H1 (cell line): ENCODE results near the gene STEAP1B. TPM values are rescaled to one million over a fixed set of nuclear protein-coding genes. Genes with fewer than 3 reads are reported as not detected.

ENCODE experiments used
- CBX8 ChIP-seq: fragments of 300-800, 300-1000 bp; sonication (generic); IDR thresholded peaks from 2 replicates; pipeline ENCODE4 v1.7.1; 2016; ENCODE audit warnings: low read depth, low read length, borderline replicate concordance
- CTBP2 ChIP-seq: IDR thresholded peaks from 2 replicates; pipeline ENCODE4 v1.7.0; 2011; ENCODE audit warnings: borderline replicate concordance, mild to moderate bottlenecking, moderate library complexity, mixed read lengths, low read length; ENCODE audit not compliant: insufficient read depth, insufficient read length
- TCF12 ChIP-seq: IDR thresholded peaks from 2 replicates; pipeline ENCODE4 v1.6.1; 2011; ENCODE audit warnings: low read depth, mild to moderate bottlenecking, low read length
- polyA plus RNA-seq, 7 experiments: library from polyadenylated mRNA; depleted of rRNA in 3 of 7; stranded (reverse) in 5 of 7; unstranded in 2 of 7; fragments of >200 nt in 5 of 7; fragments of 200-250 nt in 2 of 7; gene quantifications; 1 replicate in 5 of 7; 2 replicates in 1 of 7; 4 replicates in 1 of 7; pipeline versions ENCODE4 v1.2.1 to v1.2.3, GENCODE V29; 2011 to 2013; ENCODE audit warnings: missing spikeins in 2 of 7, mixed read lengths in 2 of 7
- total RNA-seq: library from RNA; stranded (reverse); fragmentation: NEBNext Ultra II Directional; extraction: Animal tissue kit (Norgen Biotek cat#: 25700); gene quantifications from 2 replicates; pipeline ENCODE4 v1.2.1, GENCODE V29; 2021
- TF ChIP-seq, protein P1 (sequence below): IDR thresholded peaks from 2 replicates; pipeline ENCODE4 v1.6.1; 2011; ENCODE audit warnings: low read length, improper control_type of control experiment
- TF ChIP-seq, protein P2 (sequence below): IDR thresholded peaks from 2 replicates; pipeline ENCODE4 v1.6.1; 2012; ENCODE audit warnings: inconsistent platforms
- TF ChIP-seq, protein P3 (sequence below): fragments of 300-600 bp; sonication (generic); IDR thresholded peaks from 2 replicates; pipeline ENCODE4 v1.7.1; 2012; ENCODE audit warnings: low read length, moderate library complexity, mild to moderate bottlenecking, inconsistent platforms; ENCODE audit not compliant: insufficient replicate concordance

Gene STEAP1B
- total and polyA plus RNA-seq, 2 of the 8 experiments (the other 6 are each of a cell fraction or from before 2014, with no cell fraction given): 5.4 to 8.7 TPM

DNA sequence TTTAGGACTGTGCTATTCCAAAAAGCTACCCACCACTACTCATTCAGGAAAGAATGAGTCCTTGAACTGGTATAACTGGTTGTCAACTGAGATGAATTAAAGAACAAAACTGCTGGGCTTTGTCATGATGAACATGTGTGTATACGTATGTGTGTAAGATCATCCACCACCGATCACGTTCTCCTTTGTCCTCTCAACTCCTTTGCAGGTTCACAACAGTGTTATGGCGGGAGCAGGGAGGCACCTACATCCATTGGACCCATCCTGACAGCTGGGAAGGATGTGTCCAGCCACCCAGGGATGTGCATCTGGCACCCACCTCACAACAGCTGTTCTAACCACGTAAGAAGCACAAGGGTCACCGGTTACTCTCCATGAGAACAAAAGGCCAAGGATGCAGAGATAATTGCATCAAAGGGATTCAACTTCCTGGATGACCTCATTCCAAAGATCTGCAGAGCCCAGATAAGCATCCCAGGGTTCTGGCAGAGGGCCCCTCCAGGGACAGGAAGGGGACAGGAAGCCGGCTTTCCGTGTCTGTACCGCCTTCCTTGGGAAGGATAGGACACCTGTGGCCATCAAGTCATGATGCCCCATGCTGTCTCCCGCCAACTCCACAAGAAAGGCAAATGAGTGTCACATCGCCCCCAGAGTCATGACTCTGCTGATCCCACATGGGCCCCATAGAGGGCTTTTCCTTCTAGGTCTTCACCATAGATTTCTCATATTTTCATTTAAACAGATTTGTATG lies 66.1 kb downstream of the STEAP1B start (continued):
- TF ChIP-seq, protein P1, sequence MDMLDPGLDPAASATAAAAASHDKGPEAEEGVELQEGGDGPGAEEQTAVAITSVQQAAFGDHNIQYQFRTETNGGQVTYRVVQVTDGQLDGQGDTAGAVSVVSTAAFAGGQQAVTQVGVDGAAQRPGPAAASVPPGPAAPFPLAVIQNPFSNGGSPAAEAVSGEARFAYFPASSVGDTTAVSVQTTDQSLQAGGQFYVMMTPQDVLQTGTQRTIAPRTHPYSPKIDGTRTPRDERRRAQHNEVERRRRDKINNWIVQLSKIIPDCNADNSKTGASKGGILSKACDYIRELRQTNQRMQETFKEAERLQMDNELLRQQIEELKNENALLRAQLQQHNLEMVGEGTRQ: no peak
- TF ChIP-seq, protein P2, sequence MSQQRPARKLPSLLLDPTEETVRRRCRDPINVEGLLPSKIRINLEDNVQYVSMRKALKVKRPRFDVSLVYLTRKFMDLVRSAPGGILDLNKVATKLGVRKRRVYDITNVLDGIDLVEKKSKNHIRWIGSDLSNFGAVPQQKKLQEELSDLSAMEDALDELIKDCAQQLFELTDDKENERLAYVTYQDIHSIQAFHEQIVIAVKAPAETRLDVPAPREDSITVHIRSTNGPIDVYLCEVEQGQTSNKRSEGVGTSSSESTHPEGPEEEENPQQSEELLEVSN: peak; percentile 50
- TF ChIP-seq CBX8 (no peak), CTBP2 (no peak), TCF12 (0 out of 2 replicates have a peak, but pooled peaks have one; percentile 64)
- TF ChIP-seq, protein P3, sequence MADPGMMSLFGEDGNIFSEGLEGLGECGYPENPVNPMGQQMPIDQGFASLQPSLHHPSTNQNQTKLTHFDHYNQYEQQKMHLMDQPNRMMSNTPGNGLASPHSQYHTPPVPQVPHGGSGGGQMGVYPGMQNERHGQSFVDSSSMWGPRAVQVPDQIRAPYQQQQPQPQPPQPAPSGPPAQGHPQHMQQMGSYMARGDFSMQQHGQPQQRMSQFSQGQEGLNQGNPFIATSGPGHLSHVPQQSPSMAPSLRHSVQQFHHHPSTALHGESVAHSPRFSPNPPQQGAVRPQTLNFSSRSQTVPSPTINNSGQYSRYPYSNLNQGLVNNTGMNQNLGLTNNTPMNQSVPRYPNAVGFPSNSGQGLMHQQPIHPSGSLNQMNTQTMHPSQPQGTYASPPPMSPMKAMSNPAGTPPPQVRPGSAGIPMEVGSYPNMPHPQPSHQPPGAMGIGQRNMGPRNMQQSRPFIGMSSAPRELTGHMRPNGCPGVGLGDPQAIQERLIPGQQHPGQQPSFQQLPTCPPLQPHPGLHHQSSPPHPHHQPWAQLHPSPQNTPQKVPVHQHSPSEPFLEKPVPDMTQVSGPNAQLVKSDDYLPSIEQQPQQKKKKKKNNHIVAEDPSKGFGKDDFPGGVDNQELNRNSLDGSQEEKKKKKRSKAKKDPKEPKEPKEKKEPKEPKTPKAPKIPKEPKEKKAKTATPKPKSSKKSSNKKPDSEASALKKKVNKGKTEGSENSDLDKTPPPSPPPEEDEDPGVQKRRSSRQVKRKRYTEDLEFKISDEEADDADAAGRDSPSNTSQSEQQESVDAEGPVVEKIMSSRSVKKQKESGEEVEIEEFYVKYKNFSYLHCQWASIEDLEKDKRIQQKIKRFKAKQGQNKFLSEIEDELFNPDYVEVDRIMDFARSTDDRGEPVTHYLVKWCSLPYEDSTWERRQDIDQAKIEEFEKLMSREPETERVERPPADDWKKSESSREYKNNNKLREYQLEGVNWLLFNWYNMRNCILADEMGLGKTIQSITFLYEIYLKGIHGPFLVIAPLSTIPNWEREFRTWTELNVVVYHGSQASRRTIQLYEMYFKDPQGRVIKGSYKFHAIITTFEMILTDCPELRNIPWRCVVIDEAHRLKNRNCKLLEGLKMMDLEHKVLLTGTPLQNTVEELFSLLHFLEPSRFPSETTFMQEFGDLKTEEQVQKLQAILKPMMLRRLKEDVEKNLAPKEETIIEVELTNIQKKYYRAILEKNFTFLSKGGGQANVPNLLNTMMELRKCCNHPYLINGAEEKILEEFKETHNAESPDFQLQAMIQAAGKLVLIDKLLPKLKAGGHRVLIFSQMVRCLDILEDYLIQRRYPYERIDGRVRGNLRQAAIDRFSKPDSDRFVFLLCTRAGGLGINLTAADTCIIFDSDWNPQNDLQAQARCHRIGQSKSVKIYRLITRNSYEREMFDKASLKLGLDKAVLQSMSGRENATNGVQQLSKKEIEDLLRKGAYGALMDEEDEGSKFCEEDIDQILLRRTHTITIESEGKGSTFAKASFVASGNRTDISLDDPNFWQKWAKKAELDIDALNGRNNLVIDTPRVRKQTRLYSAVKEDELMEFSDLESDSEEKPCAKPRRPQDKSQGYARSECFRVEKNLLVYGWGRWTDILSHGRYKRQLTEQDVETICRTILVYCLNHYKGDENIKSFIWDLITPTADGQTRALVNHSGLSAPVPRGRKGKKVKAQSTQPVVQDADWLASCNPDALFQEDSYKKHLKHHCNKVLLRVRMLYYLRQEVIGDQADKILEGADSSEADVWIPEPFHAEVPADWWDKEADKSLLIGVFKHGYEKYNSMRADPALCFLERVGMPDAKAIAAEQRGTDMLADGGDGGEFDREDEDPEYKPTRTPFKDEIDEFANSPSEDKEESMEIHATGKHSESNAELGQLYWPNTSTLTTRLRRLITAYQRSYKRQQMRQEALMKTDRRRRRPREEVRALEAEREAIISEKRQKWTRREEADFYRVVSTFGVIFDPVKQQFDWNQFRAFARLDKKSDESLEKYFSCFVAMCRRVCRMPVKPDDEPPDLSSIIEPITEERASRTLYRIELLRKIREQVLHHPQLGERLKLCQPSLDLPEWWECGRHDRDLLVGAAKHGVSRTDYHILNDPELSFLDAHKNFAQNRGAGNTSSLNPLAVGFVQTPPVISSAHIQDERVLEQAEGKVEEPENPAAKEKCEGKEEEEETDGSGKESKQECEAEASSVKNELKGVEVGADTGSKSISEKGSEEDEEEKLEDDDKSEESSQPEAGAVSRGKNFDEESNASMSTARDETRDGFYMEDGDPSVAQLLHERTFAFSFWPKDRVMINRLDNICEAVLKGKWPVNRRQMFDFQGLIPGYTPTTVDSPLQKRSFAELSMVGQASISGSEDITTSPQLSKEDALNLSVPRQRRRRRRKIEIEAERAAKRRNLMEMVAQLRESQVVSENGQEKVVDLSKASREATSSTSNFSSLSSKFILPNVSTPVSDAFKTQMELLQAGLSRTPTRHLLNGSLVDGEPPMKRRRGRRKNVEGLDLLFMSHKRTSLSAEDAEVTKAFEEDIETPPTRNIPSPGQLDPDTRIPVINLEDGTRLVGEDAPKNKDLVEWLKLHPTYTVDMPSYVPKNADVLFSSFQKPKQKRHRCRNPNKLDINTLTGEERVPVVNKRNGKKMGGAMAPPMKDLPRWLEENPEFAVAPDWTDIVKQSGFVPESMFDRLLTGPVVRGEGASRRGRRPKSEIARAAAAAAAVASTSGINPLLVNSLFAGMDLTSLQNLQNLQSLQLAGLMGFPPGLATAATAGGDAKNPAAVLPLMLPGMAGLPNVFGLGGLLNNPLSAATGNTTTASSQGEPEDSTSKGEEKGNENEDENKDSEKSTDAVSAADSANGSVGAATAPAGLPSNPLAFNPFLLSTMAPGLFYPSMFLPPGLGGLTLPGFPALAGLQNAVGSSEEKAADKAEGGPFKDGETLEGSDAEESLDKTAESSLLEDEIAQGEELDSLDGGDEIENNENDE: no peak
